WTC11 (cell line): Measurements from ENCODE around the gene TRNAU1AP. TPM values are rescaled to one million over a fixed set of nuclear protein-coding genes. Genes with fewer than 3 reads are reported as not detected.

Source experiments
- ATAC-seq: fragments of 200-7000 bp; cut with Tn5 transposase; 2 replicates; pipeline ENCODE4 v1.10.0; 2021; ENCODE audit warnings: mild to moderate bottlenecking, moderate library complexity
- CTCF ChIA-PET: fragments of 300-600 bp; sonication (Branson Sonifier 250); formaldehyde crosslinking; loops from one replicate; lab custom pipeline; 2021; ENCODE audit warnings: antibody characterized with exemption; lab: Charles Lee
- POLR2A ChIA-PET: fragments of 350-600 bp; sonication (Branson Sonifier 250); formaldehyde crosslinking; loops from one replicate; lab custom pipeline; 2021; ENCODE audit warnings: antibody characterized with exemption; lab: Charles Lee
- DNase-seq: peaks from one replicate; pipeline ENCODE4 v3.0.0; 2021; ENCODE audit warnings: low spot score
- H3K27ac Mint-ChIP-seq: 2 replicates; pipeline ENCODE4 v1.8.0; 2021; ENCODE audit warnings: mixed read lengths
- H3K27me3 Mint-ChIP-seq: 2 replicates; pipeline ENCODE4 v1.8.0; 2021; ENCODE audit warnings: low read depth, mild to moderate bottlenecking, moderate library complexity, mixed read lengths
- H3K36me3 Mint-ChIP-seq: 2 replicates; pipeline ENCODE4 v1.8.0; 2021; ENCODE audit warnings: mixed read lengths
- H3K4me1 Mint-ChIP-seq: 2 replicates; pipeline ENCODE4 v1.8.0; 2022; ENCODE audit warnings: mixed read lengths
- H3K4me3 Mint-ChIP-seq: 2 replicates; pipeline ENCODE4 v1.8.0; 2021; ENCODE audit warnings: mild to moderate bottlenecking, moderate library complexity, mixed read lengths
- H3K9me3 Mint-ChIP-seq: 2 replicates; pipeline ENCODE4 v1.8.0; 2021; ENCODE audit warnings: mixed read lengths
- CREM ChIP-seq: sonication (generic); formaldehyde crosslinking; IDR thresholded peaks from 2 replicates; pipeline ENCODE4 v1.8.1; 2022; ENCODE audit warnings: mild to moderate bottlenecking, missing genetic modification reagents, moderate library complexity
- CTCF ChIP-seq: fragments of 200-600 bp; IDR thresholded peaks from 2 replicates; pipeline ENCODE4 v1.8.0; 2022; ENCODE audit warnings: antibody characterized with exemption
- ERG ChIP-seq: fragments of 250-450 bp; sonication (Bioruptor Pico); IDR thresholded peaks from 2 replicates; pipeline ENCODE4 v1.8.0; 2021; ENCODE audit warnings: mild to moderate bottlenecking
- HMGXB4 ChIP-seq: sonication (generic); formaldehyde crosslinking; IDR thresholded peaks from 2 replicates; pipeline ENCODE4 v1.8.1; 2023; ENCODE audit warnings: mild to moderate bottlenecking, moderate library complexity, missing genetic modification reagents
- MYBL2 ChIP-seq: sonication (generic); formaldehyde crosslinking; IDR thresholded peaks from 2 replicates; pipeline ENCODE4 v1.8.1; 2023; ENCODE audit warnings: mild to moderate bottlenecking, moderate library complexity, missing genetic modification reagents
- NFE2L1 ChIP-seq: sonication (generic); formaldehyde crosslinking; IDR thresholded peaks from 2 replicates; pipeline ENCODE4 v1.8.1; 2023; ENCODE audit warnings: missing genetic modification reagents
- RELA ChIP-seq: sonication (generic); formaldehyde crosslinking; IDR thresholded peaks from 2 replicates; pipeline ENCODE4 v1.8.1; 2022; ENCODE audit warnings: missing genetic modification reagents, mild to moderate bottlenecking, borderline replicate concordance
- ZNF138 ChIP-seq: sonication (generic); formaldehyde crosslinking; conservative IDR thresholded peaks from 2 replicates; pipeline ENCODE4 v1.8.1; 2022; ENCODE audit warnings: mild to moderate bottlenecking, moderate library complexity, missing genetic modification reagents
- ZNF281 ChIP-seq: sonication (generic); formaldehyde crosslinking; IDR thresholded peaks from 2 replicates; pipeline ENCODE4 v1.8.0; 2023; ENCODE audit warnings: mild to moderate bottlenecking, missing genetic modification reagents
- total RNA-seq: library from RNA; stranded (reverse); gene quantifications from 3 replicates; pipeline ENCODE4 v1.2.3, GENCODE V29; 2021
- TF ChIP-seq, protein P1 (sequence below): sonication (generic); formaldehyde crosslinking; IDR thresholded peaks from 2 replicates; pipeline ENCODE4 v1.8.0; 2022; ENCODE audit warnings: mild to moderate bottlenecking, missing genetic modification reagents
- TF ChIP-seq, protein P2 (sequence below): sonication (generic); formaldehyde crosslinking; IDR thresholded peaks from 2 replicates; pipeline ENCODE4 v1.8.1; 2023; ENCODE audit warnings: mild to moderate bottlenecking, missing genetic modification reagents, moderate library complexity
- TF ChIP-seq, protein P3 (sequence below): fragments of 250-450 bp; sonication (Bioruptor Pico); IDR thresholded peaks from 2 replicates; pipeline ENCODE4 v2.1.2; 2022; ENCODE audit warnings: mild to moderate bottlenecking, moderate library complexity
- TF ChIP-seq, protein P4 (sequence below): sonication (generic); formaldehyde crosslinking; IDR thresholded peaks from 2 replicates; pipeline ENCODE4 v1.8.0; 2022; ENCODE audit warnings: mild to moderate bottlenecking, missing genetic modification reagents

Gene TRNAU1AP
- total RNA-seq, 1 experiment from 2014 or later: 30.4 TPM

DNA sequence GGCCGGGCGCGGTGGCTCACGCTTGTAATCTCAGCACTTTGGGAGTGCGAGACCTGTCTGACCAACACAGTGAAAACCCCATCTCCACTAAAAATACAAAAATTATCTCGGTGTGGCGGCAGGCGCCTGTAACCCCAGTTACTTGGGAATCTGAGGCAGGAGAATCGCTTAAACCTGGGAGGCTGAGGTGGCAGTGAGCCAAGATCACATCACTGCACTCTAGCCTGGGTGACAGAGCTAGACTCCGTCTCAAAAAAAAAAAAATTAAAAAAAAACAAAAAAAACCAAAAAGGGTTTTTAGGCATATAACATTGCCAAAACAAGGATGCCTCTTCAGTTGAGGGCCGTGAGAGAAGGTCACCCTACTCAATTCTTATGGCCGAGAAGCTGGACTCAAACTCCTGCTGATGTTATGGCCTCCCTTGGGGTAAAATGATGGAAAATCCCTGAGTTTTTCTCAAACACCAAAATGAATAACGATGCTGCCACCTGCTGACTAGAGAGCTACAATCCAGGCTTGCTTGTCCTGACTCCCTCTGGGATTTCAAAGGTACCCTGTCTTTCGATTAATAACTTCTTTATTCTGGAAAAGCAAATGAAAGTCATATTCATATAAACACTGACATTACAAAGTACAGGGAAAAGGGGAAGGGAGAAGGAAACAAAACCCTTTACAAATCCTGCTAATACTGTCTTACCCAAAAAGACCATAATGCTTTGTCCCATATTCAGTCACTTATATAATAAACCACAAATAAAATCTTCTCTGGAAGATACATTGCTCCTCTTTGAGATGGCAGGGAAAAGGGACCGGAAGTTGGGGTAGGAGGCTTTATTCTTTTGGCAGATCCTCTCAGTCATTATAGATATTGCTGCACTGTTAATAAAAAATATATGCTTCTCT is 49.9 kb downstream of the TRNAU1AP start:
- TF ChIP-seq HMGXB4 (CRISPR knock-in tag): no peak
- TF ChIP-seq CREM (CRISPR knock-in tag): no peak
- peak; percentile 24; the same call in 1 of the 2 replicates for TF ChIP-seq CTCF
- TF ChIP-seq, protein P1, sequence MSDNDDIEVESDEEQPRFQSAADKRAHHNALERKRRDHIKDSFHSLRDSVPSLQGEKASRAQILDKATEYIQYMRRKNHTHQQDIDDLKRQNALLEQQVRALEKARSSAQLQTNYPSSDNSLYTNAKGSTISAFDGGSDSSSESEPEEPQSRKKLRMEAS (CRISPR knock-in tag): no peak
- TF ChIP-seq, protein P2, sequence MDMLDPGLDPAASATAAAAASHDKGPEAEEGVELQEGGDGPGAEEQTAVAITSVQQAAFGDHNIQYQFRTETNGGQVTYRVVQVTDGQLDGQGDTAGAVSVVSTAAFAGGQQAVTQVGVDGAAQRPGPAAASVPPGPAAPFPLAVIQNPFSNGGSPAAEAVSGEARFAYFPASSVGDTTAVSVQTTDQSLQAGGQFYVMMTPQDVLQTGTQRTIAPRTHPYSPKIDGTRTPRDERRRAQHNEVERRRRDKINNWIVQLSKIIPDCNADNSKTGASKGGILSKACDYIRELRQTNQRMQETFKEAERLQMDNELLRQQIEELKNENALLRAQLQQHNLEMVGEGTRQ: no peak
- peaks cover 23% of the 10 kb centered on the region for H3K4me1 Mint-ChIP-seq
- CTCF ChIA-PET: interaction anchor here (0.5 to 2.3 kb wide), 42 partner anchors 8 to 555 kb away, joined by 3 to 19 read pairs (median 4); partner anchors contain the start of genes GMEB1, PHACTR4 and TRNAU1AP
- POLR2A ChIA-PET: interaction anchor here (0.8 to 1.8 kb wide), 5 partner anchors 21 to 91 kb away, joined by 3 to 16 read pairs (median 4); partner anchors contain the start of gene TAF12
- H3K27me3 Mint-ChIP-seq: no peaks in the 10 kb centered on the region
- peaks cover 14% of the 10 kb centered on the region for H3K36me3 Mint-ChIP-seq
- ATAC-seq (peak; percentile 67), DNase-seq (peak; percentile 57)
- no peak overlapping the region for H3K4me3 Mint-ChIP-seq
- H3K9me3 Mint-ChIP-seq: no peaks in the 10 kb centered on the region
- H3K27ac Mint-ChIP-seq: peak overlapping the region; percentile 91; the same call in 1 of the 2 replicates

GRCh38 chr1:28604411-28604810 is 51.5 kb downstream of the TRNAU1AP start:
- TF ChIP-seq, protein P3, sequence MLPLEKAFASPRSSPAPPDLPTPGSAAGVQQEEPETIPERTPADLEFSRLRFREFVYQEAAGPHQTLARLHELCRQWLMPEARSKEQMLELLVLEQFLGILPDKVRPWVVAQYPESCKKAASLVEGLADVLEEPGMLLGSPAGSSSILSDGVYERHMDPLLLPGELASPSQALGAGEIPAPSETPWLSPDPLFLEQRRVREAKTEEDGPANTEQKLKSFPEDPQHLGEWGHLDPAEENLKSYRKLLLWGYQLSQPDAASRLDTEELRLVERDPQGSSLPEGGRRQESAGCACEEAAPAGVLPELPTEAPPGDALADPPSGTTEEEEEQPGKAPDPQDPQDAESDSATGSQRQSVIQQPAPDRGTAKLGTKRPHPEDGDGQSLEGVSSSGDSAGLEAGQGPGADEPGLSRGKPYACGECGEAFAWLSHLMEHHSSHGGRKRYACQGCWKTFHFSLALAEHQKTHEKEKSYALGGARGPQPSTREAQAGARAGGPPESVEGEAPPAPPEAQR (CRISPR knock-in tag): no peak
- TF ChIP-seq, protein P4, sequence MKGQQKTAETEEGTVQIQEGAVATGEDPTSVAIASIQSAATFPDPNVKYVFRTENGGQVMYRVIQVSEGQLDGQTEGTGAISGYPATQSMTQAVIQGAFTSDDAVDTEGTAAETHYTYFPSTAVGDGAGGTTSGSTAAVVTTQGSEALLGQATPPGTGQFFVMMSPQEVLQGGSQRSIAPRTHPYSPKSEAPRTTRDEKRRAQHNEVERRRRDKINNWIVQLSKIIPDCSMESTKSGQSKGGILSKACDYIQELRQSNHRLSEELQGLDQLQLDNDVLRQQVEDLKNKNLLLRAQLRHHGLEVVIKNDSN: no peak
- TF ChIP-seq RELA: no peak
- no peak for TF ChIP-seq ZNF138 (CRISPR knock-in tag)
- TF ChIP-seq NFE2L1: no peak
- CTCF ChIA-PET: interaction anchor here (0.5 to 1.4 kb wide), 3 partner anchors 26 to 54 kb away, joined by 3 to 5 read pairs (median 3); no protein-coding TSS in a partner anchor

DNA sequence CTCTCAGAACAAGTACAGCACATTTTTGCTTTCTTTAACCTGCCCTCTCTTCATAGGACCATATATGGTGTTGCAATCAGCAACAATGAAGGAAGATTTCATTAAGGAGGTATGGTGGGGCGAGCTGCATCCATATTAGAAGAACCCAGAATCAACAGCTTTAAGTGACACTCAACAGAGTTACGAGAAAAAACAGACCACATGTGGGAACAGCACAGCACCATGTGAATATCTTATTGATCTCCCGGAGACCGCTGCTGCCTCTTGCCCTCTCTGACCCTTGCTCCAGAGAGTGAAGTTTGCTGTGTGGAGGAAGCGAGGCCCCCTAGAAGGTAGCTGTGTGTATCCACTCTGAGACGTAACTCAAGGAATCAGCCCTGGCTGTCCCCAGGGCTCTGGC is 52.1 kb downstream of the TRNAU1AP start:
- POLR2A ChIA-PET: interaction anchor here (1.8 kb wide), 1 partner anchor 23 kb away, joined by 4 read pairs; no protein-coding TSS in a partner anchor
- Mint-ChIP-seq H3K9me3 (no peaks in the 10 kb centered on the region), H3K27ac (peak overlapping the region; percentile 68; the same call in 1 of the 2 replicates), H3K27me3 (no peaks in the 10 kb centered on the region), H3K4me3 (no peak overlapping the region), H3K4me1 (peaks cover 11% of the 10 kb centered on the region), H3K36me3 (peaks cover 18% of the 10 kb centered on the region)
- no peak for TF ChIP-seq MYBL2 (CRISPR knock-in tag)
- no peak for TF ChIP-seq HMGXB4 (CRISPR knock-in tag)
- TF ChIP-seq ERG: no peak
- TF ChIP-seq ZNF281: no peak
- CTCF ChIA-PET: interaction anchor here (0.8 to 1.4 kb wide), 2 partner anchors 26 to 88 kb away, joined by 3 read pairs; no protein-coding TSS in a partner anchor
- ATAC-seq (peak; percentile 43; the same call in 1 of the 2 replicates), DNase-seq (no peak)

More at GRCh38 chr1:28604411-28604810, 51.5 kb downstream of the TRNAU1AP start:
- Mint-ChIP-seq H3K27ac (no peak overlapping the region), H3K36me3 (peaks cover 14% of the 10 kb centered on the region), H3K4me3 (no peak overlapping the region), H3K4me1 (peaks cover 15% of the 10 kb centered on the region), H3K9me3 (no peaks in the 10 kb centered on the region), H3K27me3 (no peaks in the 10 kb centered on the region)
- DNase-seq (no peak), ATAC-seq (no peak)
- POLR2A ChIA-PET: interaction anchor here (1.8 kb wide), 1 partner anchor 23 kb away, joined by 4 read pairs; no protein-coding TSS in a partner anchor
